ENCODE data around the gene DENND11. TPM values are rescaled to one million over a fixed set of nuclear protein-coding genes. Genes with fewer than 3 reads are reported as not detected.

The DENND11 gene
- total RNA-seq: 10 to 100 TPM; 12.4 to 28.4 (median 19.6) TPM

- ATAC-seq (ENCODE audit: low FRiP score) (peak; percentile 91), DNase-seq (ENCODE audit: low spot score) (no peak)
- TF ChIP-seq, protein P1, sequence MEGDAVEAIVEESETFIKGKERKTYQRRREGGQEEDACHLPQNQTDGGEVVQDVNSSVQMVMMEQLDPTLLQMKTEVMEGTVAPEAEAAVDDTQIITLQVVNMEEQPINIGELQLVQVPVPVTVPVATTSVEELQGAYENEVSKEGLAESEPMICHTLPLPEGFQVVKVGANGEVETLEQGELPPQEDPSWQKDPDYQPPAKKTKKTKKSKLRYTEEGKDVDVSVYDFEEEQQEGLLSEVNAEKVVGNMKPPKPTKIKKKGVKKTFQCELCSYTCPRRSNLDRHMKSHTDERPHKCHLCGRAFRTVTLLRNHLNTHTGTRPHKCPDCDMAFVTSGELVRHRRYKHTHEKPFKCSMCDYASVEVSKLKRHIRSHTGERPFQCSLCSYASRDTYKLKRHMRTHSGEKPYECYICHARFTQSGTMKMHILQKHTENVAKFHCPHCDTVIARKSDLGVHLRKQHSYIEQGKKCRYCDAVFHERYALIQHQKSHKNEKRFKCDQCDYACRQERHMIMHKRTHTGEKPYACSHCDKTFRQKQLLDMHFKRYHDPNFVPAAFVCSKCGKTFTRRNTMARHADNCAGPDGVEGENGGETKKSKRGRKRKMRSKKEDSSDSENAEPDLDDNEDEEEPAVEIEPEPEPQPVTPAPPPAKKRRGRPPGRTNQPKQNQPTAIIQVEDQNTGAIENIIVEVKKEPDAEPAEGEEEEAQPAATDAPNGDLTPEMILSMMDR (IDR thresholded peaks at IDR 0.05): no peak
Measured at GRCh38 chr7:141702047-141702567, at the start of gene DENND11. Gene DENND11 (minus strand): TSS chr7:141702166. CDS start chr7:141702153, 13 bp downstream.

DNA sequence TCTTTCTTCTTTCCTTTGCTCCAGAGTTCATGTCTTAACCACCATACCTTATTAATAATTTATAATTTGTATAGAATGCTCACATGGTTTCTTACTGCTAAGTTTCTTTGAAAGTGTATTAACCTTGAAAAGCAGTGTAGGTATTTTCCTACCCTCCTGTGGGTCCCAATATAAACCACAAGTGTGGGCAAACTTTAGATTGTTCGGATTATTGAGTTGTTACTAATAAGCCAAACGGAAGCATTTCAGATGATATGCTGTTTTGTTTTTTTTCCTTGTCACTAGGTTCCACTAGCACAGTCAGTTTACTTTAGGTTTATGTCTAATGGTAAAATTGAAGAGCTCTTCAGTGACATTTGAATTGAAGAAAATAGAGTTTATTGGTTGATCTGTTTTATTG lies 46.4 kb upstream of the DENND11 start:
- DNase-seq (ENCODE audit: low spot score): no peak
- no peak for ATAC-seq (ENCODE audit: low FRiP score)
- TF ChIP-seq, protein P1 (IDR thresholded peaks at IDR 0.05): no peak

DNA sequence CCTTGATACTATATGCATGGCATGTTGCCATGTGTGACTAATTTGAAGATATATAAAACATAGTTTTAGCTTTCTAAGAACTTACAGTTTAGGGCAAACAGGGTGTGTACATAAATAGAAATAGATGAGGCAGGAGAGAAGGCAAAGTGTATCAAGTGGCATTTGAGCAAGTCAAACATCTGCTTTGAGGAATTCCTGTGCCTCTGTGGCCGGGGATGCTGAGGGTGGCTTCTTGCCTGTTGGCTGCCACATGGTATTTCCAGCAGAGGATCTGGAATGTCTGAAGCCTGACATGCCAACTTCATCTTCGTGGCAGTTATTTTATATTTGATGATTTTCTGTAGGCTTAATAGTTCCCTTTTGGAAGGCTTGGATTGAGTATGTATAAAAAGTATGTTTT lies 42.2 kb upstream of the DENND11 start:
- DNase-seq (ENCODE audit: low spot score): no peak
- ATAC-seq (ENCODE audit: low FRiP score): no peak
- TF ChIP-seq, protein P1 (IDR thresholded peaks at IDR 0.05): no peak

DNA sequence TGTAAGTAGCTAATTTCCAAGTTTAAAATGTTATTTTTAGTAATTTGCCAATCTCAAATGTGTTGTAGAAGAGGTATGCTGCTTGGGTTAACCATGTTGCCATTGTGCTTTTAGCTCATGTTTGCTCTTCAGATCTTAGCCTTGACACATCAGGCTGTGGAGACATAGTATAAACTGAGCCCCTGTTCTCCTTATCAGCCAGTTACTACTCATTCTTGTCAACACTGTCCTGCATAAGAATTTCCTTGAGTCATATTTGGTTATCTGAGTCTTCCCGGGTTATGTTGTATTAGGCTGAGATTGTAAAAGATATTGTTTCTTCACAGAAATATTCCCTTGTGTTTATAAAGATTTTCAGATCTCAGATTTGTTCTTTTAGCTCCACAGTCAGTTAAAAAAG lies 40.3 kb upstream of the DENND11 start:
- DNase-seq (ENCODE audit: low spot score) (no peak), ATAC-seq (ENCODE audit: low FRiP score) (no peak)
- TF ChIP-seq, protein P1 (IDR thresholded peaks at IDR 0.05): no peak

GRCh38 chr7:141739250-141739649 lies 37.3 kb upstream of the DENND11 start:
- ATAC-seq (ENCODE audit: low FRiP score) (no peak), DNase-seq (ENCODE audit: low spot score) (no peak)
- TF ChIP-seq, protein P1 (IDR thresholded peaks at IDR 0.05): no peak

- ATAC-seq (ENCODE audit: low FRiP score): no peak
- TF ChIP-seq, protein P1 (IDR thresholded peaks at IDR 0.05): no peak
- no peak for DNase-seq (ENCODE audit: low spot score)
Measured at GRCh38 chr7:141738592-141739013, 36.6 kb upstream of the DENND11 start.

DNA sequence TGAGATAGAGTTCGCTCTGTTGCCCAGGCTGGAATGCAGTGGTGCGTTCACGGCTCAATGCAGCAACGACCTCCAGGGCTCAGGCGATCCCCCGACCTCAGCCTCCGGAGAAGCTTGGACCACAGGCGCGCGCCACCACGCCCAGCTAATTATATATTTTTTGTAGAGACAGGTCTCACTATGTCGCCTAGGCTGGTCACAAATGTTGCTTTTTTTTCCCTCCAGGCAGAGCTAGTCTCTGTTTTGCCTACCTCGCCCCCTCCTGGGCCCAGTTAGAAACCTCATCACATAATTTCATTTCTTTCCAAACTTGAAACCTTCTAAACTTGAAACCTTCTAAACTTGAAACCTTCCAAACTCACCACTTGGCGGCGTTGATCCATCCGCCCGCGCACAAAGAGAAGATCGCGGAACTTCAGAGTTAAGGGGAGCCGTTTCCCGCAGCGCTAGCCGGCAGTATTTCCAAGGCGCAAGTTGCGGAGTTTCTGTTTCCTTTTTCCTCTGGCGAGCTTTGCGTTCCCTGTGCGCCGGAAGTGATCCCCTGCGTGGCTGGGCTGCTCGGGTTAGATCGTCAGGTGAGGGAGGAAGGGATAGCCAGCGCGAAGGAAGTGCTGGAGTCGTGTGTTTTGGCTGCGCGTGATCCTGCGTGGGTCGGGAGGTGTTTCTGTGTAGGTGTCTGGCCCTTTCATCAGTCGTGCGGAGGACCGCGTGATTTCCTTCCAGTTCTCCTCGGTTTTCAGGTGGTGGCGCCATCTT lies 36.0 kb upstream of the DENND11 start, which contains the start of gene SSBP1:
Gene SSBP1, plus strand, starts transcription at position 523 of the 756 bp plus-strand sequence. CDS start 809 bp downstream, outside the sequence.
- TF ChIP-seq, protein P1 (IDR thresholded peaks at IDR 0.05): peak in 2 of 3 donors; percentile 39 to 46
- peak; percentile 48 for DNase-seq (ENCODE audit: low spot score)
- peak; percentile 98 for ATAC-seq (ENCODE audit: low FRiP score)

Data from omental fat pad (tissue), 4 donors.